VCaP (cell line): ENCODE results near the gene MX2.
"Not testable (repeated sequence)": the region's sequence is repeated elsewhere in the genome, so short reads cannot be mapped to it uniquely, and the experiment has no call there.

Experiments used
- H3K27ac ChIP-seq: fragments of 450-650 bp; 2 replicates; pipeline ENCODE4 v1.5.1; 2017
- CTCF ChIP-seq: fragments of 450-650 bp; conservative IDR thresholded peaks from 2 replicates; pipeline ENCODE4 v1.5.1; 2017; ENCODE audit warnings: mild to moderate bottlenecking, moderate library complexity

Gene MX2

GRCh38 chr21:41418393-41418792, 56.6 kb downstream of the MX2 start:
- no peak overlapping the region for H3K27ac ChIP-seq
- no peak for TF ChIP-seq CTCF

- TF ChIP-seq CTCF: no peak
- peak overlapping the region; percentile 92 for H3K27ac ChIP-seq
These were observed 57.3 kb downstream of the MX2 start for GRCh38 chr21:41418956-41419680.

GRCh38 chr21:41419921-41420862, 58.4 kb downstream of the MX2 start:
- TF ChIP-seq CTCF: 0 out of 2 replicates have a peak, but pooled peaks have one; percentile 10
- peak overlapping the region; percentile 92 for H3K27ac ChIP-seq

GRCh38 chr21:41420998-41421397, 59.2 kb downstream of the MX2 start:
- H3K27ac ChIP-seq: peak overlapping the region; percentile 92

GRCh38 chr21:41422546-41423304, 60.9 kb downstream of the MX2 start:
- no peak overlapping the region for H3K27ac ChIP-seq
- no peak for TF ChIP-seq CTCF

GRCh38 chr21:41423305-41423636, 61.4 kb downstream of the MX2 start:
- not testable (repeated sequence) for H3K27ac ChIP-seq

GRCh38 chr21:41425588-41425953, 63.7 kb downstream of the MX2 start:
- peak overlapping the region; percentile 42; the same call in 1 of the 2 replicates for H3K27ac ChIP-seq
- TF ChIP-seq CTCF: no peak

- no peak for TF ChIP-seq CTCF
- H3K27ac ChIP-seq: peak within 1 kb of the TSS; percentile 42; the same call in 1 of the 2 replicates
These were observed 64.3 kb downstream of the MX2 start, which contains the start of gene MX1 for GRCh38 chr21:41425954-41426675. MX1 (plus strand) TSS chr21:41426239; CDS start chr21:41432071, 5,832 bp downstream.
